GM18870 (cell line): ENCODE data around the gene OXTR.
A peak's percentile ranks its signal among the peaks of the same experiment; 100 is the strongest.
"Not testable (repeated sequence)": the region's sequence is repeated elsewhere in the genome, so short reads cannot be mapped to it uniquely, and the experiment has no call there.

Source experiments
- ATAC-seq: cut with Tn5 transposase; IDR thresholded peaks from one replicate; pipeline ENCODE4 v1.9.1; 2021; ENCODE audit warnings: moderate library complexity; ENCODE audit not compliant: unreplicated experiment

OXTR gene

GRCh38 chr3:8743021-8743601, 26.3 kb downstream of the OXTR start:
- ATAC-seq = no peak

GRCh38 chr3:8741581-8742261, 27.7 kb downstream of the OXTR start:
- ATAC-seq = no peak

GRCh38 chr3:8739757-8740504, 29.5 kb downstream of the OXTR start:
- ATAC-seq = peak; percentile 63

GRCh38 chr3:8738639-8739038, 30.8 kb downstream of the OXTR start:
- no peak for ATAC-seq

GRCh38 chr3:8737823-8738222, 31.6 kb downstream of the OXTR start:
- ATAC-seq = no peak

- ATAC-seq = no peak
These were observed 32.1 kb downstream of the OXTR start for GRCh38 chr3:8737301-8737700.

- ATAC-seq = no peak
These were observed 33.0 kb downstream of the OXTR start for GRCh38 chr3:8736436-8736835.

- ATAC-seq = no peak
These were observed 34.5 kb downstream of the OXTR start for GRCh38 chr3:8734908-8735307.

- ATAC-seq = no peak
These were observed 35.1 kb downstream of the OXTR start for GRCh38 chr3:8734137-8734878.

GRCh38 chr3:8733332-8734094, 35.9 kb downstream of the OXTR start, which contains the start of gene CAV3:
Gene CAV3 (plus strand): TSS chr3:8733802. CDS start chr3:8733877, 75 bp downstream.
- no peak for ATAC-seq

GRCh38 chr3:8732413-8732812, 37.0 kb downstream of the OXTR start:
- ATAC-seq = no peak

- no peak for ATAC-seq
These were observed 38.8 kb downstream of the OXTR start for GRCh38 chr3:8730656-8731055.

- no peak for ATAC-seq
These were observed 39.9 kb downstream of the OXTR start for GRCh38 chr3:8729479-8729878.

- no peak for ATAC-seq
These were observed 41.6 kb downstream of the OXTR start for GRCh38 chr3:8727605-8728512.

GRCh38 chr3:8724108-8724752, 45.2 kb downstream of the OXTR start:
- ATAC-seq = no peak

GRCh38 chr3:8723612-8724011, 45.8 kb downstream of the OXTR start:
- ATAC-seq = no peak

- ATAC-seq = no peak
These were observed 46.6 kb downstream of the OXTR start for GRCh38 chr3:8722808-8723207.

GRCh38 chr3:8715757-8716156, 53.7 kb downstream of the OXTR start:
- ATAC-seq = not testable (repeated sequence)
